ENCODE results near the gene ANKK1.

Gene ANKK1

GRCh38 chr11:113393501-113393985, 6.0 kb downstream of the ANKK1 start (continued):
- TF ChIP-seq ELK4 (IDR thresholded peaks at IDR 0.05; ENCODE audit: borderline replicate concordance, low read depth, low read length) (no peak), ZBTB10 (tag by site-specific recombination; IDR thresholded peaks at IDR 0.05) (no peak), GLIS1 (tag by site-specific recombination; IDR thresholded peaks at IDR 0.05) (no peak), EGR2 (tag by site-specific recombination; IDR thresholded peaks at IDR 0.05; ENCODE audit: low read depth) (no peak)

GRCh38 chr11:113394919-113395318, 7.3 kb downstream of the ANKK1 start:
- POLR2A ChIA-PET: no interaction called here
- no peak for TF ChIP-seq ZNF223 (tag by site-specific recombination; IDR thresholded peaks at IDR 0.05)
- TF ChIP-seq ZNF266 (tag by site-specific recombination; IDR thresholded peaks at IDR 0.05; ENCODE audit: low read depth): no peak
- TF ChIP-seq ZNF658 (tag by site-specific recombination; IDR thresholded peaks at IDR 0.05): no peak
- no peak for TF ChIP-seq ZNF571 (tag by site-specific recombination; IDR thresholded peaks at IDR 0.05)
- no peak for TF ChIP-seq ZNF645 (tag by site-specific recombination; IDR thresholded peaks at IDR 0.05)
- TF ChIP-seq ZNF311 (tag by site-specific recombination; IDR thresholded peaks at IDR 0.05; ENCODE audit: borderline replicate concordance): no peak
- TF ChIP-seq ZNF133 (tag by site-specific recombination; IDR thresholded peaks at IDR 0.05): no peak
- no peak for TF ChIP-seq ZNF513 (tag by site-specific recombination; IDR thresholded peaks at IDR 0.05)
- no peak for TF ChIP-seq ATF2 (tag by site-specific recombination; IDR thresholded peaks at IDR 0.05; ENCODE audit: low read depth)
- H3K4me1 ChIP-seq (ENCODE audit: control insufficient read depth, insufficient read depth, low read length): no peaks in the 10 kb centered on the region
- H3K36me3 ChIP-seq (ENCODE audit: control insufficient read depth in 2 of 2, insufficient read depth in 1 of 2, low read length in 2 of 2): no peaks in the 10 kb centered on the region
- no peak overlapping the region for H3K4me3 ChIP-seq (ENCODE audit: low read depth, low read length)
- no peak overlapping the region for H3K27ac ChIP-seq (ENCODE audit: extremely low read depth, low read depth, low read length)
- H3K9me3 ChIP-seq (ENCODE audit: control insufficient read depth, insufficient read depth, low read depth, low read length): no peaks in the 10 kb centered on the region
- CTCF ChIA-PET: interaction anchor here (0.7 kb wide), 1 partner anchor 502 kb away, joined by 3 read pairs; no protein-coding TSS in a partner anchor

- ChIA-PET CTCF (interaction anchor here (0.6 to 1.6 kb wide), 2 partner anchors 8 to 844 kb away, joined by 3 to 4 read pairs; partner anchors contain the start of gene ANKK1), POLR2A (no interaction called here)
- Histone ChIP-seq H3K4me1 (ENCODE audit: control insufficient read depth, insufficient read depth, low read length) (no peaks in the 10 kb centered on the region), H3K9me3 (ENCODE audit: control insufficient read depth, insufficient read depth, low read depth, low read length) (no peaks in the 10 kb centered on the region), H3K36me3 (ENCODE audit: control insufficient read depth in 2 of 2, insufficient read depth in 1 of 2, low read length in 2 of 2) (no peaks in the 10 kb centered on the region), H3K4me3 (ENCODE audit: low read depth, low read length) (no peak overlapping the region), H3K27ac (ENCODE audit: extremely low read depth, low read depth, low read length) (no peak overlapping the region)
- no peak for TF ChIP-seq TCF7L2 (IDR thresholded peaks at IDR 0.05; ENCODE audit: borderline replicate concordance, low read depth, low read length)
- TF ChIP-seq ZNF548 (tag by site-specific recombination; IDR thresholded peaks at IDR 0.05): no peak
- TF ChIP-seq ZNF692 (tag by site-specific recombination; IDR thresholded peaks at IDR 0.05): no peak
- TF ChIP-seq ZNF10 (tag by site-specific recombination; IDR thresholded peaks at IDR 0.05): no peak
- TF ChIP-seq GLIS1 (tag by site-specific recombination; IDR thresholded peaks at IDR 0.05): no peak
- TF ChIP-seq ZNF148 (tag by site-specific recombination; IDR thresholded peaks at IDR 0.05; ENCODE audit: borderline replicate concordance): no peak
- TF ChIP-seq MEIS1 (CRISPR knock-in tag; IDR thresholded peaks at IDR 0.05; ENCODE audit: borderline replicate concordance): no peak
Measured at GRCh38 chr11:113395782-113396336, 8.3 kb downstream of the ANKK1 start.

All from HEK293 (cell line).